ENCODE measurements around the gene COL16A1. TPM values are rescaled to one million over a fixed set of nuclear protein-coding genes. Genes with fewer than 3 reads are reported as not detected.

COL16A1 gene
- 1 to 10 TPM; 7.4 to 9.9 TPM for total RNA-seq
- 3.6 TPM for polyA plus RNA-seq (2013, experiment 1 of 2)
- 2.7 TPM for polyA plus RNA-seq (2013, experiment 2 of 2)
- long read RNA-seq, experiment 1, partial matches to known transcripts: 1 of 2 reads
- long read RNA-seq, experiment 1, other reads (novel, unspliced or antisense): 1 of 2 reads
- long read RNA-seq, experiment 2, partial matches to known transcripts: 4 of 11 reads
- long read RNA-seq, experiment 2, other reads (novel, unspliced or antisense): 7 of 11 reads
- long read RNA-seq, experiment 3, partial matches to known transcripts: 0 of 8 reads
- long read RNA-seq, experiment 3, other reads (novel, unspliced or antisense): 8 of 8 reads
- long read RNA-seq, experiment 4, partial matches to known transcripts: 1 of 4 reads
- long read RNA-seq, experiment 4, other reads (novel, unspliced or antisense): 3 of 4 reads

GRCh38 chr1:31703431-31704270 is at the start of gene COL16A1:
Gene COL16A1, minus strand, starts transcription at chr1:31704017. Its CDS starts 1,824 bp downstream, at chr1:31702193.
- DNase-seq: peak; percentile 85
- H3K36me3 ChIP-seq (ENCODE audit: control insufficient read depth, insufficient read depth, low read length): no peaks in the 10 kb centered on the region
- WGBS, 2 experiments (ENCODE audit: insufficient coverage in 1 of 2, insufficient read length in 1 of 2): 52 to 70% methylated on average over 17 to 40 of the region's 40 CpGs
- H3K4me1 ChIP-seq (ENCODE audit: control insufficient read depth, insufficient read depth, low read length): peaks cover 11% of the 10 kb centered on the region
- peaks cover 12% of the 10 kb centered on the region for H3K27me3 ChIP-seq (ENCODE audit: control insufficient read depth, insufficient read depth, low read length, poor library complexity, severe bottlenecking)
- Mint-ChIP-seq H3K9me3 (no peaks in the 10 kb centered on the region), H3K4me1 (peaks cover 12% of the 10 kb centered on the region), H3K4me3 (peak within 1 kb of the TSS; percentile 52), H3K36me3 (ENCODE audit: low read depth) (no peaks in the 10 kb centered on the region), H3K27ac (peak within 1 kb of the TSS; percentile 37), H3K27me3 (ENCODE audit: insufficient read depth) (peaks cover 14% of the 10 kb centered on the region)
- TF ChIP-seq, protein P1, sequence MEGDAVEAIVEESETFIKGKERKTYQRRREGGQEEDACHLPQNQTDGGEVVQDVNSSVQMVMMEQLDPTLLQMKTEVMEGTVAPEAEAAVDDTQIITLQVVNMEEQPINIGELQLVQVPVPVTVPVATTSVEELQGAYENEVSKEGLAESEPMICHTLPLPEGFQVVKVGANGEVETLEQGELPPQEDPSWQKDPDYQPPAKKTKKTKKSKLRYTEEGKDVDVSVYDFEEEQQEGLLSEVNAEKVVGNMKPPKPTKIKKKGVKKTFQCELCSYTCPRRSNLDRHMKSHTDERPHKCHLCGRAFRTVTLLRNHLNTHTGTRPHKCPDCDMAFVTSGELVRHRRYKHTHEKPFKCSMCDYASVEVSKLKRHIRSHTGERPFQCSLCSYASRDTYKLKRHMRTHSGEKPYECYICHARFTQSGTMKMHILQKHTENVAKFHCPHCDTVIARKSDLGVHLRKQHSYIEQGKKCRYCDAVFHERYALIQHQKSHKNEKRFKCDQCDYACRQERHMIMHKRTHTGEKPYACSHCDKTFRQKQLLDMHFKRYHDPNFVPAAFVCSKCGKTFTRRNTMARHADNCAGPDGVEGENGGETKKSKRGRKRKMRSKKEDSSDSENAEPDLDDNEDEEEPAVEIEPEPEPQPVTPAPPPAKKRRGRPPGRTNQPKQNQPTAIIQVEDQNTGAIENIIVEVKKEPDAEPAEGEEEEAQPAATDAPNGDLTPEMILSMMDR (conservative IDR thresholded peaks at IDR 0.05): no peak
- H3K27ac ChIP-seq (ENCODE audit: low read depth, low read length): no peak within 1 kb of the TSS
- H3K9ac ChIP-seq (ENCODE audit: extremely low read depth, low read length, poor library complexity, severe bottlenecking): no peak within 1 kb of the TSS
- H3K4me3 ChIP-seq (ENCODE audit: low read length): peak within 1 kb of the TSS; percentile 33
- H3K9me3 ChIP-seq (ENCODE audit: control insufficient read depth, low read length): no peaks in the 10 kb centered on the region

DNA sequence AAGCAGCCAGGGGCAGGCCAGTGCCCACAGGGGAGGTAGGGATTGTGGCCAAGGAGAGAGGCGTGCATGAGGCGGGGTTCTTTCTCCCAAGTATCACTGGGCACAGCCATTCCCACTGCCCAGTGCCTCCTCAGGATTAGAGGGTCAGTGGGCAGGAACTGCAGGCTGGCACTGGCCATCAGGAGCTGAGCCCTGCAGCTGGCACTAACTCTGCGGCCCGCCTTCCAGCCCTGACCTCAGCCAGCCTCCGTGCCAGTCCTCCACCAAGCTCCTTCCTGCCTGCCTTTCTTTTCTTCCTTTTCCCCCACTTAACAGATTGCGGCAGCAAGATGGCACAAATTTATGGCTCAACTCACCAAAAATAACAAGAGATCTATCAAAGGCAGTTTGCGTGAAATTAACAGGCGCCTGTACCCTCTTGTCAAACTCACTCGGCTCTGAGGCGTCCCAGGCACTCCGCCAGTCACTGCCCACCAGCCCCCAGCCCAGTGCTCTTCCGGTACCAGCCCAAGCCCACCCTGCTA is 49.2 kb upstream of the COL16A1 start:
- 91 to 92% methylated on average over 2 to 12 of the region's 12 CpGs for WGBS, 2 experiments (ENCODE audit: insufficient coverage in 1 of 2, insufficient read length in 1 of 2)
- DNase-seq: no peak
- peaks cover 5% of the 10 kb centered on the region for H3K4me1 ChIP-seq (ENCODE audit: control insufficient read depth, insufficient read depth, low read length)

DNA sequence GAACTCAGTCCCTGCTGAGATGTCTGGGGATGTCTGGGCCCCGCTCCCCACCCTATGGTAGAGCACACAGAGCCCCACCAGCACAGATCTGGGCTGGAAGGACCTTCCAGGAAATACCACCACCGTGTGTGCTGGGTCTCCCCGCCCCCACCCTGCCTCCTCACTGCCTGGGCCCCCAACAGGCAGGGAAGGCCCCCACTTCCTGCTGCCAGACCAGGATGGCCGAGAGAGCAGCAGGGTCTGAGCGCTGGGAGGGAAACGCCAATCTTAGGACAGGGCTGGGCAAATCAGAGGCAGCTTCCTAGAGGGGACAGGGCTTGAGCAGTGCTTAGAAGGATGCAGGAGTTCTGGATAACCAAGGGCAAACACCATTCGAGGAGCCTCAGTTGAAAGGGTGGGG is 48.4 kb upstream of the COL16A1 start:
- TF ChIP-seq, protein P1 (conservative IDR thresholded peaks at IDR 0.05): no peak
- Histone ChIP-seq H3K27me3 (ENCODE audit: control insufficient read depth, insufficient read depth, low read length, poor library complexity, severe bottlenecking) (no peaks in the 10 kb centered on the region), H3K4me3 (ENCODE audit: low read length) (no peak overlapping the region), H3K36me3 (ENCODE audit: control insufficient read depth, insufficient read depth, low read length) (no peaks in the 10 kb centered on the region), H3K9me3 (ENCODE audit: control insufficient read depth, low read length) (no peaks in the 10 kb centered on the region), H3K4me1 (ENCODE audit: control insufficient read depth, insufficient read depth, low read length) (peaks cover 5% of the 10 kb centered on the region), H3K9ac (ENCODE audit: extremely low read depth, low read length, poor library complexity, severe bottlenecking) (no peak overlapping the region), H3K27ac (ENCODE audit: low read depth, low read length) (no peak overlapping the region)
- 56% methylated on average over 4 to 7 of the region's 7 CpGs for WGBS, 2 experiments (ENCODE audit: insufficient coverage in 1 of 2, insufficient read length in 1 of 2)
- Mint-ChIP-seq H3K36me3 (ENCODE audit: low read depth) (no peaks in the 10 kb centered on the region), H3K4me1 (peaks cover 17% of the 10 kb centered on the region), H3K27me3 (ENCODE audit: insufficient read depth) (no peaks in the 10 kb centered on the region), H3K27ac (no peak overlapping the region), H3K9me3 (no peaks in the 10 kb centered on the region), H3K4me3 (no peak overlapping the region)
- no peak for DNase-seq

More for the DNA sequence above, 49.2 kb upstream of the COL16A1 start:
- no peak overlapping the region for H3K9ac ChIP-seq (ENCODE audit: extremely low read depth, low read length, poor library complexity, severe bottlenecking)
- H3K4me1 Mint-ChIP-seq: peaks cover 10% of the 10 kb centered on the region
- no peaks in the 10 kb centered on the region for H3K36me3 Mint-ChIP-seq (ENCODE audit: low read depth)
- H3K27ac Mint-ChIP-seq: no peak overlapping the region
- no peak overlapping the region for H3K4me3 Mint-ChIP-seq
- no peaks in the 10 kb centered on the region for H3K27me3 ChIP-seq (ENCODE audit: control insufficient read depth, insufficient read depth, low read length, poor library complexity, severe bottlenecking)
- no peak overlapping the region for H3K27ac ChIP-seq (ENCODE audit: low read depth, low read length)
- no peaks in the 10 kb centered on the region for H3K9me3 ChIP-seq (ENCODE audit: control insufficient read depth, low read length)
- H3K4me3 ChIP-seq (ENCODE audit: low read length): no peak overlapping the region
- TF ChIP-seq, protein P1 (conservative IDR thresholded peaks at IDR 0.05): no peak
- H3K9me3 Mint-ChIP-seq: no peaks in the 10 kb centered on the region
- H3K27me3 Mint-ChIP-seq (ENCODE audit: insufficient read depth): no peaks in the 10 kb centered on the region
- no peaks in the 10 kb centered on the region for H3K36me3 ChIP-seq (ENCODE audit: control insufficient read depth, insufficient read depth, low read length)

Measured in endodermal cell (in vitro differentiated cells).